ENCODE results near the gene PELI2. TPM values are rescaled to one million over a fixed set of nuclear protein-coding genes. Genes with fewer than 3 reads are reported as not detected.

The PELI2 gene
- total RNA-seq, 1 donor from 2014 or later, result 16.2 TPM

GRCh38 chr14:56289155-56289554 is 170.9 kb downstream of the PELI2 start:
- H3K9me3 Mint-ChIP-seq, result no peaks in the 10 kb centered on the region
- H3K36me3 Mint-ChIP-seq (ENCODE audit: low read depth), result peaks cover 9% of the 10 kb centered on the region
- no peak overlapping the region for H3K4me3 Mint-ChIP-seq
- TF ChIP-seq CTCF (conservative IDR thresholded peaks at IDR 0.05), result no peak
- no peaks in the 10 kb centered on the region for H3K27me3 Mint-ChIP-seq (ENCODE audit: low read depth)
- DNase-seq (ENCODE audit: low read depth, low spot score), result no peak
- H3K4me1 Mint-ChIP-seq, result peaks cover 14% of the 10 kb centered on the region
- no peak overlapping the region for H3K27ac Mint-ChIP-seq (ENCODE audit: unreplicated experiment)

- H3K27me3 Mint-ChIP-seq (ENCODE audit: low read depth), result no peaks in the 10 kb centered on the region
- peaks cover 14% of the 10 kb centered on the region for H3K4me1 Mint-ChIP-seq
- H3K27ac Mint-ChIP-seq (ENCODE audit: unreplicated experiment), result no peak overlapping the region
- peaks cover 9% of the 10 kb centered on the region for H3K36me3 Mint-ChIP-seq (ENCODE audit: low read depth)
- no peaks in the 10 kb centered on the region for H3K9me3 Mint-ChIP-seq
- TF ChIP-seq CTCF (conservative IDR thresholded peaks at IDR 0.05), result no peak
- no peak overlapping the region for H3K4me3 Mint-ChIP-seq
- DNase-seq (ENCODE audit: low read depth, low spot score), result no peak
Measured at GRCh38 chr14:56290195-56290594, 172.0 kb downstream of the PELI2 start.

- Mint-ChIP-seq H3K9me3 (no peaks in the 10 kb centered on the region), H3K36me3 (ENCODE audit: low read depth) (peaks cover 16% of the 10 kb centered on the region), H3K4me3 (no peak overlapping the region), H3K4me1 (peaks cover 14% of the 10 kb centered on the region), H3K27me3 (ENCODE audit: low read depth) (no peaks in the 10 kb centered on the region), H3K27ac (ENCODE audit: unreplicated experiment) (no peak overlapping the region)
- DNase-seq (ENCODE audit: low read depth, low spot score), result no peak
- TF ChIP-seq CTCF (conservative IDR thresholded peaks at IDR 0.05), result no peak
Measured at GRCh38 chr14:56292970-56293369, 174.8 kb downstream of the PELI2 start.

- peaks cover 14% of the 10 kb centered on the region for H3K4me1 Mint-ChIP-seq
- H3K27me3 Mint-ChIP-seq (ENCODE audit: low read depth), result no peaks in the 10 kb centered on the region
- H3K27ac Mint-ChIP-seq (ENCODE audit: unreplicated experiment), result no peak overlapping the region
- peaks cover 12% of the 10 kb centered on the region for H3K36me3 Mint-ChIP-seq (ENCODE audit: low read depth)
- TF ChIP-seq CTCF (conservative IDR thresholded peaks at IDR 0.05), result no peak
- DNase-seq (ENCODE audit: low read depth, low spot score), result no peak
- H3K9me3 Mint-ChIP-seq, result no peaks in the 10 kb centered on the region
- H3K4me3 Mint-ChIP-seq, result no peak overlapping the region
Measured at GRCh38 chr14:56293506-56293905, 175.3 kb downstream of the PELI2 start.

GRCh38 chr14:56294128-56294527 is 175.9 kb downstream of the PELI2 start:
- Mint-ChIP-seq H3K27me3 (ENCODE audit: low read depth) (no peaks in the 10 kb centered on the region), H3K4me3 (no peak overlapping the region), H3K27ac (ENCODE audit: unreplicated experiment) (no peak overlapping the region), H3K9me3 (no peaks in the 10 kb centered on the region), H3K4me1 (peaks cover 14% of the 10 kb centered on the region), H3K36me3 (ENCODE audit: low read depth) (peaks cover 14% of the 10 kb centered on the region)
- TF ChIP-seq CTCF (conservative IDR thresholded peaks at IDR 0.05), result peak; percentile 16
- DNase-seq (ENCODE audit: low read depth, low spot score), result no peak

GRCh38 chr14:56295743-56296142 is 177.5 kb downstream of the PELI2 start:
- peaks cover 9% of the 10 kb centered on the region for H3K36me3 Mint-ChIP-seq (ENCODE audit: low read depth)
- no peak overlapping the region for H3K4me3 Mint-ChIP-seq
- H3K27ac Mint-ChIP-seq (ENCODE audit: unreplicated experiment), result no peak overlapping the region
- no peaks in the 10 kb centered on the region for H3K27me3 Mint-ChIP-seq (ENCODE audit: low read depth)
- peaks cover 14% of the 10 kb centered on the region for H3K4me1 Mint-ChIP-seq
- DNase-seq (ENCODE audit: low read depth, low spot score), result no peak
- H3K9me3 Mint-ChIP-seq, result no peaks in the 10 kb centered on the region
- TF ChIP-seq CTCF (conservative IDR thresholded peaks at IDR 0.05), result no peak

Data from neural crest cell (in vitro differentiated cells).